Astrocyte of the cerebellum (primary cell): ENCODE results near the gene CA10.

ENCODE experiments used
- DNase-seq: peaks from one replicate; pipeline ENCODE4 v3.0.0-alpha.2; 2011; ENCODE audit warnings: low read depth
- H3K4me3 ChIP-seq: 2 replicates; pipeline ENCODE4 v1.5.1; 2011; ENCODE audit warnings: mild to moderate bottlenecking, low read depth, low read length, moderate library complexity
- in situ Hi-C: cut with HindIII; loops from 2 replicates; pipeline ENCODE4 v1.10.0; 2017; ENCODE audit warnings: low sequenced_read_pairs
- TF ChIP-seq, protein P1 (sequence below): IDR thresholded peaks from 2 replicates; pipeline ENCODE4 v1.5.1; 2012; ENCODE audit warnings: low read length, low read depth, moderate library complexity, mild to moderate bottlenecking; ENCODE audit errors: missing control alignments

CA10 gene

DNA sequence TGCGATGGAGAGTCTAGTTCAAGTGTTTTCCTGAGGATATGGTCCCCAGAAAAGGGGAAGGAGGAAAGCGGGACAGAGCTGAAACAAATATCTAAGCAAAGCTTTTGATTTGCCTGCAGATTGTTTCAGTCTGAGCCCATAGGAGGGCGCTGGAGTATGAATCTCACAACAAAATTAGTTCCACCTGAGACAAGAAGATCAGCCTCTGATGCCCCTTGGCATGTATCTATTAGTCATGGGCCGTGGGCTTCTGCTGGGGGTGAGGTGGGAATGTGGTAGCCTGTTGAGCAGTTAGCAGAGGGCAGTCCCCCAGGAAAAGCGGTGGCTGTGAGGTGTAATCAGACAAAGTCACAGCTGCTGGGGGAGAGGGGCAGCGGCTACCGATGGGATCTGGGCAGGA is 446.9 kb downstream of the CA10 start:
- no peak for DNase-seq
- TF ChIP-seq, protein P1, sequence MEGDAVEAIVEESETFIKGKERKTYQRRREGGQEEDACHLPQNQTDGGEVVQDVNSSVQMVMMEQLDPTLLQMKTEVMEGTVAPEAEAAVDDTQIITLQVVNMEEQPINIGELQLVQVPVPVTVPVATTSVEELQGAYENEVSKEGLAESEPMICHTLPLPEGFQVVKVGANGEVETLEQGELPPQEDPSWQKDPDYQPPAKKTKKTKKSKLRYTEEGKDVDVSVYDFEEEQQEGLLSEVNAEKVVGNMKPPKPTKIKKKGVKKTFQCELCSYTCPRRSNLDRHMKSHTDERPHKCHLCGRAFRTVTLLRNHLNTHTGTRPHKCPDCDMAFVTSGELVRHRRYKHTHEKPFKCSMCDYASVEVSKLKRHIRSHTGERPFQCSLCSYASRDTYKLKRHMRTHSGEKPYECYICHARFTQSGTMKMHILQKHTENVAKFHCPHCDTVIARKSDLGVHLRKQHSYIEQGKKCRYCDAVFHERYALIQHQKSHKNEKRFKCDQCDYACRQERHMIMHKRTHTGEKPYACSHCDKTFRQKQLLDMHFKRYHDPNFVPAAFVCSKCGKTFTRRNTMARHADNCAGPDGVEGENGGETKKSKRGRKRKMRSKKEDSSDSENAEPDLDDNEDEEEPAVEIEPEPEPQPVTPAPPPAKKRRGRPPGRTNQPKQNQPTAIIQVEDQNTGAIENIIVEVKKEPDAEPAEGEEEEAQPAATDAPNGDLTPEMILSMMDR: no peak
- no peak overlapping the region for H3K4me3 ChIP-seq
- in situ Hi-C loops: no loop called here

DNA sequence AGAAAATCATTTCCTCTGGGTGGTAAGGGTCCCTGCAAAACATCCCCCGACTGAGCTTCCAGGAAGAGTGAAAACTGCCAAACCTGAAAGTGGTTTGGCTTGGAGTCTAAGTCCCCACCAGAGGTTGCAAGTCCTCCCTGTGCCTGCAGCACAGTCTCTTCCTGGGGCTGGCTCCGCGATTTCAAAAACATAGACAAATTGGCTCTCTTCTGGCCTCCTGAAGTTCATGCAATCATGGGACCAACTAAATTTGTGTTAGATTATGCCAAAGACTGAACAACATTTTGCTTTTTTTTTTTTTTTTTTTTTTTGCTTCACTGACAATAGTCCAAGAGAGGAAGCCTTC is 447.9 kb downstream of the CA10 start:
- no peak for DNase-seq
- TF ChIP-seq, protein P1: no peak
- in situ Hi-C loops: no loop called here
- no peak overlapping the region for H3K4me3 ChIP-seq

DNA sequence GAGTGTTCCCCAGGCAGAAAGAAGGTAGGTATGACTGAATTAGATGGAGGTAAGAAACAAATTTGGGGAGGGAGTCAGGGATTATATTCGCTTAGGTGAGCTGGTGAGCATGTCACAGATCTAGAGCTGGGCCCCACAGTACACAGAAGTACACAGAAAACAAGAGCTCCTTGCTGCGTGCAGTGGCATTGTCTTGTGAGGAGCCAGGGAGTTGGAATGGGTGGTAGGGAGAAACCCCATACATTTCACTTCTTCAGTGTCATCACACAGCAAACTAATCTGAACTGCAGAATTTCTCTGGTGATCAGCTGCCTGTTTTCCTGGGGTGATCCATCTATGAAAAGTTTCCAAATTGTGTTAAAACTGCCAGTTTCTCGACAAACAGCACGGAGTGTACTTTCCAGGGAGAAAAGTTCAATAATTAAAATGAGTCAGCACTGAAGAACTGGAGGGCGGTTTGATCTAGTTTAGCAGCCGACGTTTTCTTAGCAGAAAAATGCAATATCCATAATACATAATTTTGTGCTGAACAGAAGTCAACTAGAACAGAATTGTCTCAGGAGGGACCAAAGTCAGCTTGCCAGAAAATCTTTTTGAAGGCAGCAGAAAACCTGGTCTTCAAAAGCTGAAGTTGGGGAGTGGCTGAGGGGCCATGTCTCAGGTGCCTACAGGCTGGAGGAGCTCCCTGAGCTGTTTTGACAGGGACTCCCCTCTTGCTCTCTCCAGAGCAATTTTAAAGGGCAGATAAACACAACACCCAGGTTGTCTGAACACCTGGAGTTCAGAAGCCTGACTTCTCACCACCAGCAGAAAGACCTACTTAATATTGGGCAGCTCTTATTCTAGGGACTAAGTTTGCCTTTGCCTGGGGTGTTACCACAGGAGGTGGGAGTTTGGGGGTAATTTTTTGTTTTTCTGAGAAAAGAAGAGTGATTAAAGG is 448.6 kb downstream of the CA10 start:
- in situ Hi-C loops: no loop called here
- H3K4me3 ChIP-seq: no peak overlapping the region
- no peak for DNase-seq
- TF ChIP-seq, protein P1: no peak

DNA sequence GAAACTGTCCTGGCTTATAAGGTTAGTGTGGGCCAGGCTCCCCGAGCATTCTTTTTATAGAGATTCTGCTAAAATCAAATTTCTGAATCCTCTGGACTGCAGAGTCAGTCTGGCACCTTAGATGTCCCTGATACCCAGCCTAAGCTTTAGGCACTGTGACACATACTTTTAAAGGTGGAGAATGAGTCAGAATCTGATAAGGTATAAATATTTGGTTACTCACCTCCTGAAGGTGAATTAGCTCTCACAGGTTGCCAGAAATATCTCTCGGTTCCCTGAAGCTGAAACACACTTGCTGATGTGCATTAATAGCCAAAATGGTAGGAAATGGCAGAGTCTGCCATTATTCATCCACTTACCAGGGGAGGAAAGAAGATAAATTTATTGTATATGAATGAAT is 451.3 kb downstream of the CA10 start:
- in situ Hi-C loops: no loop called here
- TF ChIP-seq, protein P1: no peak
- DNase-seq: no peak
- no peak overlapping the region for H3K4me3 ChIP-seq

DNA sequence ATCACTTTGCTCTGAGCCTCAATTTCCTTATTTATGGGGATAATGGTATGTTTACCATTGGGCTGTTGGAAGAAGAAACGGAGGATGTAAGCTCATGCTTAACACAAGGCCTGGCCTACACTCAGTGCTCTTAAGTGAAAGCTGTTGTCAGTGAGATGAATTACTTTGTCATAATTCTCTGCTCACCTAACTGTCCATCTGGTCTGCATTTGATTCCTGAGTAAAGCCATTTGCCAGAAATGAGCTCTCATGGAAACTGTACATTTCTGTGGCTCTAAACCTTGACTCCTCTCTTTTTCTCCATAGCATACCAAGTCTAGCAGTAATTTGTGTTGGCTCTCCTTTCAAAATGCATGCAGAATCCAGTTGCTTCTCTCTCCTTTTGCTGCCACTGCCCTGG is 452.4 kb downstream of the CA10 start:
- TF ChIP-seq, protein P1: no peak
- in situ Hi-C loops: no loop called here
- no peak for DNase-seq
- no peak overlapping the region for H3K4me3 ChIP-seq

DNA sequence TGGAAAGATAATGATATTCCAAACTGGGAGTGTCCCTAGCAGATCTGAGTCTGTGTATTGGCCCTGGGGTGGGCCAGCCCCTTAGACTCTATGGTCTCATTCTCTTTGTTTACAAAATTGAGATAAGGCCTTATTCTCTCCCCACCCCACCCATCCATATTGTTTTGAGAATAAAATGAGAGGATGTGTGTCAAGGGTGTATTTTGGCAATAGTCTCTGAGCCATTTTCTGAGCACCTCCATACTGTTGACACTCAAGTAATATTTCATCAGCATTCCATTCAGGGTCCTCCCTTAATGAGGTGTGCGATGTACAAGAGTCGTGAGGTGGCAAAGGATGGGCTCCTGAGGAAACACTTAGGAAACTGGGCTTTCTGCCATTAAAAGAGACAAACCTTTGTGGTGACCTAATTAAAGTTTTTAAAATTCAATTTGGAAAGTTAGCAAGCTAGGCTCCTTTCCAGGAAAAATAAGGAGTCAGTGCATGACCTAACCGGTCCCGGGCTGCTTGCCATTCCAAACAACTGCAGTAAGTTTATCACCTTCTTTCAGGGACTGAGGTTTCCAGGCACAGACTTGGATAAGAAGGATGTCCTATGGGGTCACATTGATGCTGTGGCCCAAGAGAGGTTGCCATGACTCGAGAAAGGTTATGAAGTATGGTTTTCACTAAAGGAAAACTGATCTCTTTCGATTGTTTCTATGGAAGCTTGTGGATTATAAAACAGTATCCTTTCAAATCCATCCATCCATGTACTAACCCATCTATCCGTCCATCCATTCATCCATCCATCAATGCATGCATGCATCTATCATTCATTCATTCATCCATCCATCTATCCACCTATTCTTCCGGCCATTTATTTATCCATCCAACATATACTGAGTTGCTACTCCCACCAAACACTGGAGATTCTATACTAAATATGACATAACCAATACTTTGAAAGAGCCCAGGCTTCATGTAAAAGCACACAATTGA is 454.9 kb downstream of the CA10 start:
- TF ChIP-seq, protein P1: no peak
- in situ Hi-C loops: no loop called here
- DNase-seq: peak; percentile 72
- H3K4me3 ChIP-seq: no peak overlapping the region
